SK-N-SH treated with all-trans-retinoic acid at 6 μM for 48 hours (cell line): ENCODE measurements around the gene SH2D6.

Experiments used
- ATAC-seq: fragments of 200-7000 bp; cut with Tn5 transposase; 3 replicates; pipeline ENCODE4 v1.9.1; 2020; ENCODE audit warnings: mild to moderate bottlenecking, moderate library complexity
- ARNTL ChIP-seq: fragments of 450-650 bp; formaldehyde crosslinking; IDR thresholded peaks from 2 replicates; pipeline ENCODE4 v1.5.0; 2020; ENCODE audit warnings: low read depth, mild to moderate bottlenecking, moderate library complexity, borderline replicate concordance
- CSRNP3 ChIP-seq: fragments of 250-450 bp; sonication (Bioruptor Pico); IDR thresholded peaks from 2 replicates; pipeline ENCODE4 v1.5.1; 2021; ENCODE audit warnings: mild to moderate bottlenecking, moderate library complexity
- ESRRG ChIP-seq: fragments of 250-450 bp; sonication (Bioruptor Pico); IDR thresholded peaks from 2 replicates; pipeline ENCODE4 v1.6.1; 2021; ENCODE audit warnings: mild to moderate bottlenecking
- PPARA ChIP-seq: fragments of 250-450 bp; sonication (Bioruptor Pico); IDR thresholded peaks from 2 replicates; pipeline ENCODE4 v1.5.0; 2020; ENCODE audit warnings: mild to moderate bottlenecking, borderline replicate concordance
- RARB ChIP-seq: fragments of 250-450 bp; sonication (Bioruptor Pico); IDR thresholded peaks from 2 replicates; pipeline ENCODE4 v1.8.0; 2021; ENCODE audit warnings: mild to moderate bottlenecking, moderate library complexity
- TCF4 ChIP-seq: fragments of 250-450 bp; sonication (Bioruptor Pico); IDR thresholded peaks from 2 replicates; pipeline ENCODE4 v1.8.0; 2021; ENCODE audit warnings: mild to moderate bottlenecking, moderate library complexity, borderline replicate concordance
- ZFP3 ChIP-seq: fragments of 250-450 bp; sonication (Bioruptor Pico); IDR thresholded peaks from 2 replicates; pipeline ENCODE4 v1.5.0; 2020; ENCODE audit warnings: mild to moderate bottlenecking, moderate library complexity
- ZFP30 ChIP-seq: fragments of 450-650 bp; formaldehyde crosslinking; IDR thresholded peaks from 2 replicates; pipeline ENCODE4 v1.5.0; 2022; ENCODE audit warnings: mild to moderate bottlenecking, moderate library complexity
- ZNF565 ChIP-seq: fragments of 450-650 bp; formaldehyde crosslinking; conservative IDR thresholded peaks from 2 replicates; pipeline ENCODE4 v1.5.0; 2020; ENCODE audit warnings: low read depth, mild to moderate bottlenecking, moderate library complexity
- ZNF70 ChIP-seq: fragments of 450-650 bp; formaldehyde crosslinking; IDR thresholded peaks from 2 replicates; pipeline ENCODE4 v1.5.0; 2020; ENCODE audit warnings: mild to moderate bottlenecking, moderate library complexity
- ZNF8 ChIP-seq: fragments of 450-650 bp; formaldehyde crosslinking; IDR thresholded peaks from 2 replicates; pipeline ENCODE4 v1.5.0; 2020; ENCODE audit warnings: mild to moderate bottlenecking, moderate library complexity
- TF ChIP-seq, protein P1 (sequence below): fragments of 250-450 bp; sonication (Bioruptor Pico); IDR thresholded peaks from 2 replicates; pipeline ENCODE4 v1.5.0; 2020; ENCODE audit warnings: mild to moderate bottlenecking, moderate library complexity
- TF ChIP-seq, protein P2 (sequence below): fragments of 250-450 bp; sonication (Bioruptor Pico); IDR thresholded peaks from 2 replicates; pipeline ENCODE4 v1.8.0; 2020; ENCODE audit warnings: mild to moderate bottlenecking, moderate library complexity, borderline replicate concordance

The SH2D6 gene

GRCh38 chr2:85420536-85421259 lies 2.2 kb downstream of the SH2D6 start:
- TF ChIP-seq CSRNP3: no peak
- TF ChIP-seq, protein P1, sequence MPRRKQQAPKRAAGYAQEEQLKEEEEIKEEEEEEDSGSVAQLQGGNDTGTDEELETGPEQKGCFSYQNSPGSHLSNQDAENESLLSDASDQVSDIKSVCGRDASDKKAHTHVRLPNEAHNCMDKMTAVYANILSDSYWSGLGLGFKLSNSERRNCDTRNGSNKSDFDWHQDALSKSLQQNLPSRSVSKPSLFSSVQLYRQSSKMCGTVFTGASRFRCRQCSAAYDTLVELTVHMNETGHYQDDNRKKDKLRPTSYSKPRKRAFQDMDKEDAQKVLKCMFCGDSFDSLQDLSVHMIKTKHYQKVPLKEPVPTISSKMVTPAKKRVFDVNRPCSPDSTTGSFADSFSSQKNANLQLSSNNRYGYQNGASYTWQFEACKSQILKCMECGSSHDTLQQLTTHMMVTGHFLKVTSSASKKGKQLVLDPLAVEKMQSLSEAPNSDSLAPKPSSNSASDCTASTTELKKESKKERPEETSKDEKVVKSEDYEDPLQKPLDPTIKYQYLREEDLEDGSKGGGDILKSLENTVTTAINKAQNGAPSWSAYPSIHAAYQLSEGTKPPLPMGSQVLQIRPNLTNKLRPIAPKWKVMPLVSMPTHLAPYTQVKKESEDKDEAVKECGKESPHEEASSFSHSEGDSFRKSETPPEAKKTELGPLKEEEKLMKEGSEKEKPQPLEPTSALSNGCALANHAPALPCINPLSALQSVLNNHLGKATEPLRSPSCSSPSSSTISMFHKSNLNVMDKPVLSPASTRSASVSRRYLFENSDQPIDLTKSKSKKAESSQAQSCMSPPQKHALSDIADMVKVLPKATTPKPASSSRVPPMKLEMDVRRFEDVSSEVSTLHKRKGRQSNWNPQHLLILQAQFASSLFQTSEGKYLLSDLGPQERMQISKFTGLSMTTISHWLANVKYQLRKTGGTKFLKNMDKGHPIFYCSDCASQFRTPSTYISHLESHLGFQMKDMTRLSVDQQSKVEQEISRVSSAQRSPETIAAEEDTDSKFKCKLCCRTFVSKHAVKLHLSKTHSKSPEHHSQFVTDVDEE (CRISPR knock-in tag): 0 out of 2 replicates have a peak, but pooled peaks have one; percentile 17
- TF ChIP-seq, all 23 proteins: peak for 1
- ATAC-seq: peak; percentile 78

GRCh38 chr2:85421260-85422071 lies 3.0 kb downstream of the SH2D6 start:
- no peak for ATAC-seq
- TF ChIP-seq ZFP30 (no peak), ZNF8 (CRISPR knock-in tag) (no peak), TCF4 (no peak), ZNF70 (CRISPR knock-in tag) (no peak), ARNTL (CRISPR knock-in tag) (no peak), CSRNP3 (no peak), ZFP3 (CRISPR knock-in tag) (no peak), ESRRG (CRISPR knock-in tag) (no peak)
- TF ChIP-seq, protein P1 (CRISPR knock-in tag): no peak
- TF ChIP-seq, protein P2, sequence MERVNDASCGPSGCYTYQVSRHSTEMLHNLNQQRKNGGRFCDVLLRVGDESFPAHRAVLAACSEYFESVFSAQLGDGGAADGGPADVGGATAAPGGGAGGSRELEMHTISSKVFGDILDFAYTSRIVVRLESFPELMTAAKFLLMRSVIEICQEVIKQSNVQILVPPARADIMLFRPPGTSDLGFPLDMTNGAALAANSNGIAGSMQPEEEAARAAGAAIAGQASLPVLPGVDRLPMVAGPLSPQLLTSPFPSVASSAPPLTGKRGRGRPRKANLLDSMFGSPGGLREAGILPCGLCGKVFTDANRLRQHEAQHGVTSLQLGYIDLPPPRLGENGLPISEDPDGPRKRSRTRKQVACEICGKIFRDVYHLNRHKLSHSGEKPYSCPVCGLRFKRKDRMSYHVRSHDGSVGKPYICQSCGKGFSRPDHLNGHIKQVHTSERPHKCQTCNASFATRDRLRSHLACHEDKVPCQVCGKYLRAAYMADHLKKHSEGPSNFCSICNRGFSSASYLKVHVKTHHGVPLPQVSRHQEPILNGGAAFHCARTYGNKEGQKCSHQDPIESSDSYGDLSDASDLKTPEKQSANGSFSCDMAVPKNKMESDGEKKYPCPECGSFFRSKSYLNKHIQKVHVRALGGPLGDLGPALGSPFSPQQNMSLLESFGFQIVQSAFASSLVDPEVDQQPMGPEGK (CRISPR knock-in tag): no peak

GRCh38 chr2:85422072-85422457 lies 3.6 kb downstream of the SH2D6 start:
- ATAC-seq: no peak
- TF ChIP-seq PPARA (CRISPR knock-in tag) (no peak), ZNF8 (CRISPR knock-in tag) (no peak), RARB (CRISPR knock-in tag) (no peak), CSRNP3 (no peak), ZNF565 (no peak)
